NCI-H2227 treated with DMSO at 0.1 percent for 48 hours (cell line): ENCODE measurements around the gene BAIAP2.

Source experiments
- DNase-seq: peaks from one replicate; lab custom pipeline; 2025; lab: John Stamatoyannopoulos, UW

BAIAP2 gene

GRCh38 chr17:81125573-81126081 lies 90.7 kb downstream of the BAIAP2 start:
- no peak for DNase-seq

DNA sequence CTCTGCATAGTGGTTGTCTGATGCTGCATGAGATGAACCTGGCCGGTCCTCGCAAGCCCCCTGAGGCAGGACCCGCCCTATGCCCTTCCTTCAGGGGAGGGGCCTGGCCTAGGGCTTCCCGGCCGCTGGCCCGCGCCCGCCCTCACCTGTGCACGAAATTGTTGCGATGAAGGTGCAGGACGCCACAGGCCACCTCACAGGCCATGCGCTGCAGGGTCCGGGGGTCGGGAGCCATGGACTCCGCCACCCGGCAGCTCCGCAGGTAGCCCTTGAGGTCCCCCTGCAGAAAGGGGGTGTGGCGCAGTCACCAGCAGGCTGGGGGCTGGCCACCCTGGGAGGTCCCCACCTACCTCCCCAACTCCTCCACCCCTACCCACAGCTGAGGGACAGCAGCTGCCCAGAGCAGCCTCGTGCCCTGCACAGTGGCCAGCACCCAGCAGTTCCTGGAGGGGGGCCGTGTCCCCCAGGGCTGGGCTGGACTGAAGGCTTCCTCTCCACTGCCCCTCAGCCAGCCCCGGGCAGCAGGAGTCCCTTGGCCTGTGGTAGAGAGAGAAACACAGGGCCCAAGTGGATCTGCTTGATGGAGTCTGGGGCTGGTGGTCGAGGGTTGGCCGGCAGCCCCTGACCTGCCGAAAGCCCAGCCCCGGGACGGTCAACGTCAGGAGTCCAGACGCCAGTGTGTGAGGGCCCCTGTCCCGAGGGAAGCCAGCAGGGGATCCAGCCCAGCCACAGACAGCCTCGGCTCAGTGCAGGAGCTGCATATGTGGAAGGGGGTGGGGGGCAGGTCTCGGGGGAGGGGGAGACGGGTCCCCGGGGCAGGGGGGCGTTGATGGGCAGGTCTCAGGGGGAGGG lies 91.6 kb downstream of the BAIAP2 start:
- DNase-seq = no peak

- no peak for DNase-seq
These were observed 92.1 kb downstream of the BAIAP2 start for GRCh38 chr17:81127133-81127455.

GRCh38 chr17:81127526-81128177 lies 92.7 kb downstream of the BAIAP2 start:
- DNase-seq = no peak

GRCh38 chr17:81128338-81128737 lies 93.4 kb downstream of the BAIAP2 start:
- no peak for DNase-seq

GRCh38 chr17:81128774-81129173 lies 93.8 kb downstream of the BAIAP2 start:
- DNase-seq = no peak

DNA sequence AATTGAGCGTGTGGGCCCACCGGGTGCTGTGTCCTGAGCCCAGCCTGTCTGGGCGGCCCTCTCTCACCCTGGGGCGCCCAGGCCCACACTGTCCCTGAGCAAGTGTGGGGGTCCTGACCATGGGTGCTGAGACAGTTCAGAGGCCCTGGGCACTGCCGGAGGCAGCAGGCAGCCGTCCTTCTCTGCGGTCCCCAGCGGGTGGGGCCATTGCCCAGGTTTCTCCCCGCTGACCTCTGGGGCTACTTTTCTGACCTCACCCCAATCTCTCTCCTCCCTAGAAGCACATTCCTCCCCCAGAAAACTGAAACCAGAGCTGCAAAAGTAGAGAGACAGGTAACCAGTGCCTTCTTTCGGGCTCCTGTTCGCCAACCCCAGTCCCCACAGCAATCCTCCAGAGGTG lies 94.3 kb downstream of the BAIAP2 start:
- no peak for DNase-seq

DNA sequence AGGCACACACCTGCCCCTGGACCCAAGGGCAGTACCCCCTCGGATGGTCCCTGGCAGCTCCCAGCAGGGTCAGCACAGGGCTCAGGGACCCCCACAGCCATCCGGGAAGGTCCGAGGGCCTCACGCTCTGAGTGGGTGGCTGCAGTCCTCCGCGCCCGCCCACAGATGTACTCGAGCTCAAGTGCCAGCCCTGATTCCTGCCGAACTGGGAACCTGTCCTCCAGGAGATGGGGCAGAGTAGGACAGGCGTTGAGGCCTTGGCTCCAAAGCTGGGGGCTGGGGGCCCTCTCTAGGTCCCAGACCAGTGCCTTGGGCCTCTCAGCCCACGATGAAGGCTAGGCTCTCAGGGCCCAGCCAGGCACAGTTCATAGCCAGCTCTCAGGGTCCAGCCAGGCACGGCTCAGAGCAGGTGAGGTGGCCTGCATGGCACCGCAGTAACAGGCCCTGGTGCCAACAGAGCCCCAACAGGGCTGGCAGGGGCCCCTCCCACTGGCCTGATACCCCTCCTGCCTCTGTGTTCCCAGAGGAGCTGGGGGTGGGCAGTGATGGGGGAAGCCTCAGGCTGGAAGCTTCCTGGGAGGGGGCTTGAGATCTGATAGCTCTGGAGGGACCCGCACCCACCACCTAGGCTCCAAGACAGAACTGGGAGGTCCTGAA lies 94.9 kb downstream of the BAIAP2 start:
- no peak for DNase-seq

- DNase-seq = no peak
These were observed 95.7 kb downstream of the BAIAP2 start for GRCh38 chr17:81130385-81131361.

DNA sequence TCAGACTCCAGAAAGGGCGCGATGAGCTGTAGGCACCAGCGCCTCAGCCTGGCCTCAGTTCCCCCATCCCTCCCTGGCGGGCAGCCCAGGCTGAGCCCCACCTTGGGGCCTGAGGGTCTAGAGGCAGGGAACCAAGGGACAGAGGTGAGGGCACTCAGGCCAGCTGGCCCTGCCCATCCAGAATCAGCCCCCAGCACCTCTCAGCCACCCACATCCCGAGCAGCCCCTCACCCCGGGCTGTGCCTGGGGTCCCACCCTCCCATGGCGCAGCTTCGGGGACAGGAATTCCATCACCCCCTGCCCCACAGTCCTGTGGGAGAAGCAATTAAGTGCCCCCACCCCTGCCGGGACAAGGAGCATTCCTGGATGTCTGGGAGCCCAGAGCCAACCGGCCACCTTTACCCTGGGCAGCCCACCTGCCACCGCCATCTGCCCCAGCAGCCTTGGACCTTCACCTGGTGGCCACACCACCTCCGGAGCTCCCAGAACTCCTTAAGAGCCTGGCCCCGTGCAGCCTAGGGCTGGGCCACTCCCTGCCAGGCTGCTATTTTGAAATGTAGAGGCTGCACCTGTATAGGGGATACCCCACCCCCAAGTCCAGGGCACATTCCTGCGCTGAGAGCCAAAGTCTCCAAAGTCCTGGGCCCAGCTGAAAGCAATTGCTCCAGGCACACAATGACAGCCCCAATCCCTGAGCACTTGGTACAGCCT lies 96.7 kb downstream of the BAIAP2 start:
- no peak for DNase-seq

DNA sequence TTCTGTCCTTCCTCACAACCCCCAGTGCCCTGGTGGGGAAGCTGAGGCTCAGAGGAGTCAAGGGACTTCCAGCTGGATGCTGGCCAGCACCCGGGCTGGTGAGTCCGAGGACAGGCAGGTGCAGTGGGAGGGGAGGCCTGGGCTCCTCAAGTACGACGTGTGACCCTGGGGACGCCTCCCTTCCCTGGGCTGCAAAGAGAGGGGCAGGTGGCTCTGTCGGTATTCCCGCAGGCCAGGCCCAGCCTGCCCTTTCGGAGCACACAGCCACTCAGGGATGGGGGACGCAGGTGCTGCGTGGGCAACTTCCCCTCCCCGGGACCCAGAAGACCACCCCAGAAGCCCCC lies 97.2 kb downstream of the BAIAP2 start:
- DNase-seq = no peak

GRCh38 chr17:81132770-81133723 lies 98.1 kb downstream of the BAIAP2 start:
- no peak for DNase-seq

DNA sequence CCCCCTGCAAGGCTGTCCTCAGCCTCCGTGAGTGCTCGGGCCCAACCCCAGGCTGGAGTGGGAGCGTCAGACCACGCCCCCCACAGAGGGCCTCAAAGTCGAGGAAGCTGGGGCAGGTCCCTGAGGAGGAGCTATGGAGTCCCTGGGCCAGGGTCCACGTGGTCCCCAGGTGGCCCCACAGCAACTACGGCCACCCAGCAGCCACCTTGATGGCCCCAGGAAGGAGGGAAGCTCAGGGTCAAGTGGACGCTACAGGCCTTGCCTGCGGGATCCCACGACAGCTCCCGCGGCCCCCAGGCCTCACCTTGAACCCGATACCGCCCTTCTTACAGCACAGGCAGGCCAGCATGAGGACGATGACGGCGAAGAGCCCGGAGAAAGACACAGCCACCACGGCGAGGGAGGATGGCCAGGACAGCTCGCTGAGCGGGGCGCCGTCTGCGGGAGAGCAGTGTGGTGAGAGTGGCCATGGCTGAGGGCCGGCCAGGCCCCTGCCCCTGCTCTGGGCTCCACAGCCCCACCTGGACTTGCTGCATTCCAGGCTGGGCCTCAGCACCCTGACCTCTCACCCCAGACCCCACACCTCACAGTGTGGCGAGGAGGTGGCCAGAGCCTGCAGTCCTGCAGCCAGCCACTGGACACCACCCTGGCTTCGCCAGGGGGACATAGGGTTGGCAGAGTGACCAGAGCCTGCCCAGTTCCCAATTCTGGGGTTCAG lies 99.3 kb downstream of the BAIAP2 start:
- no peak for DNase-seq

GRCh38 chr17:81135505-81136278 lies 100.7 kb downstream of the BAIAP2 start:
- no peak for DNase-seq

DNA sequence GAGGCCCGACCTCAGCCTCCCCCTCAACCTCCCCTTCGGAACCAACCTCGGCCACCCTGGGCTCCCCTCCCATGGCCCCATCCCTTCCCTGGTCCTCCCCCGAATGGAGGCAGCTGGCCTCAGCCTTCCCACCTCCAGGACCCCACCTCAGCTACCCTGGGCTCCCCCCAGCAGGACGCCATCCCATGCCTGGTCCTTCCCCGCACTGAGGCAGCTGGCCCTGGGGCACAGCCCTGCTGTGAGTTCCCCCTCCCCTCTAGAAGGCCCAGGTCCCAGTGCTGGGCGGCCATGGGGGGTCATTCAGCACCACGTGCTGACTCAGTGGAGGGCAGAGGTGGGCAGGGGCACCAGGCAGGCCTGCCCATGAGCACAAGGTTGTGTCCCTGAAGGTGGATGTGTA lies 101.4 kb downstream of the BAIAP2 start:
- no peak for DNase-seq

- DNase-seq = no peak
These were observed 102.3 kb downstream of the BAIAP2 start for GRCh38 chr17:81137248-81137647.

DNA sequence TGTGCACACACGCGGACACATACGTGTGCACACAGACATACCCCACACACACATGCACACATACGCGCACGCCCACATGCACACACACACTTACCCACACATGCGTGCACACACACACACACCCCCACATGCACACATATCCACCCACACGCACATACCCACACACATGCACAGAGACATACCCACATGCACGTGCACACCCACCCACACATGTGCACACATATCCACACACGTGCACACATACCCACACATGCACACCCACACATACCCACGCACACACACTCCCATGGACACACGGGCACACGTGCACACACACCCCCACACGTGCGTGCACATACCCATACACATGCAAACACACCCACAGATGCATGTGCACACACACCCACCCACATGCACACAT lies 103.1 kb downstream of the BAIAP2 start:
- DNase-seq = no peak

- DNase-seq = no peak
These were observed 103.5 kb downstream of the BAIAP2 start for GRCh38 chr17:81138500-81138899.

- DNase-seq = no peak
These were observed 104.5 kb downstream of the BAIAP2 start for GRCh38 chr17:81139428-81139827.
